Type B pancreatic cell (in vitro differentiated cells): ENCODE results near the gene WDR1. TPM values are rescaled to one million over a fixed set of nuclear protein-coding genes. Genes with fewer than 3 reads are reported as not detected.

ENCODE experiments used
- DNase-seq: peaks from one replicate; pipeline ENCODE4 v3.0.0; 2021; ENCODE audit warnings: mixed read lengths; ENCODE audit not compliant: unreplicated experiment; ENCODE audit errors: extremely low spot score
- H3K27ac Mint-ChIP-seq: 2 replicates; pipeline ENCODE4 v1.8.0; 2021; ENCODE audit warnings: mild to moderate bottlenecking, mixed read lengths
- H3K27me3 Mint-ChIP-seq: 2 replicates; pipeline ENCODE4 v1.8.0; 2021; ENCODE audit warnings: mixed read lengths
- H3K36me3 Mint-ChIP-seq: 2 replicates; pipeline ENCODE4 v1.8.0; 2021; ENCODE audit warnings: mixed read lengths
- H3K4me1 Mint-ChIP-seq: one replicate; pipeline ENCODE4 v1.8.0; 2021; ENCODE audit warnings: mixed read lengths; ENCODE audit not compliant: unreplicated experiment
- H3K4me3 Mint-ChIP-seq: 2 replicates; pipeline ENCODE4 v1.8.0; 2021; ENCODE audit warnings: mild to moderate bottlenecking, mixed read lengths
- H3K9me3 Mint-ChIP-seq: 2 replicates; pipeline ENCODE4 v1.8.0; 2021; ENCODE audit warnings: mixed read lengths
- microRNA-seq: library from miRNA; unstranded; fragments of <30 nt; microRNA quantifications from one replicate; pipeline ENCODE4, GENCODE V29; 2020
- total RNA-seq: library from RNA; stranded (reverse); gene quantifications from 2 replicates; pipeline ENCODE4 v1.2.1, GENCODE V29; 2021; ENCODE audit warnings: low replicate concordance
- TF ChIP-seq, protein P1 (sequence below): fragments of 200-600 bp; sonication (generic); conservative IDR thresholded peaks from 2 replicates; pipeline ENCODE4 v1.5.0; 2021; ENCODE audit warnings: antibody characterized with exemption, mild to moderate bottlenecking

Gene WDR1
- total RNA-seq, 1 donor from 2014 or later: 227 TPM

DNA sequence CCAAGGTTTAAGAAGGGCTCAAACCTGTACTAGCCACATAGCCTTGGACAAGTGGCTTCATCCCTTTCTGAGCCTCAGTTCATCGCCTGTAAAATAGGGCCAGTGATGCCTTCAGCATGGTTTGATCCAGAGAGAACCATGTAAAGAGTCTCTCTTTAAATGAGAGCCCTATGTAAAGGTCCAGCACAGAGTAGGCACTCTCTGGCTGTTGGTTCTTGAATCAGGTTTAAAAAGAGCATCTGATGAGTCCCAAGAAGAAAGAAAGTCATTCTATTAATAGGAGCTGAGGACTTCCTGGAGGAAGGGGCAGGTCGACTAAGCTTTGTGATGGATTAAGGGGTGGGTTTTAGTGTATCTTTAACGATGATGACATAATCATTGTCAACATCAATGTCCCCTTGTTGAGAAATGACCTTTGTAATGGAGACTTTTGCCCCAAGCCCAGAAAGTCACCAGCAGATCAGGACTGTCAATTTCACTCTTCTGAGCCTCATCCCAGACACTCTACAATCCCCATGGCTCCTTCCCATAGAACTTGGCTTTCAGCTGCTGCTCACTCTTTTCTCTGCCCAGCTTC lies 91.3 kb downstream of the WDR1 start:
- Mint-ChIP-seq H3K9me3 (no peaks in the 10 kb centered on the region), H3K4me1 (peaks cover 19% of the 10 kb centered on the region)

More for the DNA sequence above, 91.3 kb downstream of the WDR1 start:
- DNase-seq: no peak
- Mint-ChIP-seq H3K27ac (no peak overlapping the region), H3K27me3 (peaks cover 10% of the 10 kb centered on the region), H3K36me3 (no peaks in the 10 kb centered on the region), H3K4me3 (no peak overlapping the region)
- TF ChIP-seq, protein P1, sequence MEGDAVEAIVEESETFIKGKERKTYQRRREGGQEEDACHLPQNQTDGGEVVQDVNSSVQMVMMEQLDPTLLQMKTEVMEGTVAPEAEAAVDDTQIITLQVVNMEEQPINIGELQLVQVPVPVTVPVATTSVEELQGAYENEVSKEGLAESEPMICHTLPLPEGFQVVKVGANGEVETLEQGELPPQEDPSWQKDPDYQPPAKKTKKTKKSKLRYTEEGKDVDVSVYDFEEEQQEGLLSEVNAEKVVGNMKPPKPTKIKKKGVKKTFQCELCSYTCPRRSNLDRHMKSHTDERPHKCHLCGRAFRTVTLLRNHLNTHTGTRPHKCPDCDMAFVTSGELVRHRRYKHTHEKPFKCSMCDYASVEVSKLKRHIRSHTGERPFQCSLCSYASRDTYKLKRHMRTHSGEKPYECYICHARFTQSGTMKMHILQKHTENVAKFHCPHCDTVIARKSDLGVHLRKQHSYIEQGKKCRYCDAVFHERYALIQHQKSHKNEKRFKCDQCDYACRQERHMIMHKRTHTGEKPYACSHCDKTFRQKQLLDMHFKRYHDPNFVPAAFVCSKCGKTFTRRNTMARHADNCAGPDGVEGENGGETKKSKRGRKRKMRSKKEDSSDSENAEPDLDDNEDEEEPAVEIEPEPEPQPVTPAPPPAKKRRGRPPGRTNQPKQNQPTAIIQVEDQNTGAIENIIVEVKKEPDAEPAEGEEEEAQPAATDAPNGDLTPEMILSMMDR: no peak

Small RNA genes within 50 kb of the gene (microRNA-seq; reads per million reads assigned to microRNA genes)
- 2.2 reads per million for gene MIR3138

Other genes with a start within 250 kb of the WDR1 start
- gene SLC2A9, start 95.3 kb downstream of the WDR1 start, total RNA-seq: 1.1 and 2.5 TPM in 2 replicates